Keratinocyte (primary cell): ENCODE results near the gene TMEM132C.

Experiments
- CTCF ChIP-seq, 3 experiments: IDR thresholded peaks in 1 of 3; conservative IDR thresholded peaks in 1 of 3; optimal IDR thresholded peaks in 1 of 3; 2 replicates in 2 of 3; 3 replicates in 1 of 3; pipeline versions ENCODE3 to v1.5.1; 2011; ENCODE audit warnings: low read length in 3 of 3, mild to moderate bottlenecking in 3 of 3, moderate library complexity in 2 of 3, control low read depth in 1 of 3, inconsistent platforms in 1 of 3; ENCODE audit not compliant: insufficient read depth in 2 of 3; ENCODE audit errors: extremely low read depth in 1 of 3
- EZH2 ChIP-seq: IDR thresholded peaks from one replicate; pipeline ENCODE4 v1.6.1; 2012; ENCODE audit warnings: inconsistent platforms, mild to moderate bottlenecking, low read length, moderate library complexity

DNA sequence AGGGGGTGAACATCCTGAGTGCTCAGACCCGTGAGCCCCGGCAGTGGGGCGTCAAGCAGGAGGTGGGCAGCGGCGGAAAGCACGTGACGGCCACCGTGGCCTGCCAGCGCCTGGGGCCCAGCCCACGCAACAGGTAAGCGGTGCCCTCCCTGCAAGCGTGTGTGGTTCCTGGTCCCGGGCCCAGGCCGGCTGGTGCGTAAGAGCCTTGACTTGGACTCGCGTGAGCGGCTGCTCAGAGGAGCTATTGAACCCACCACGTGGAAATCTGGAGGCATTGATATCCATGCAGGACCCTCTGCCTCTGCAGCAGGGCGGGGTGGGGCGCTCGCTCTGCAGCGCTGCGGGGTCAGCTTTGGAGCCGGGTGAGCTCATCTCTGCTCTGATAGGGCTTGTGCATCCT is 277.0 kb downstream of the TMEM132C start:
- TF ChIP-seq EZH2 (no peak), CTCF (optimal IDR thresholded peaks at IDR 0.05 in 1 of 3, IDR thresholded peaks at IDR 0.05 in 1 of 3, conservative IDR thresholded peaks at IDR 0.05 in 1 of 3; ENCODE audit: extremely low read depth in 1 of 3, insufficient read depth in 2 of 3, low read length in 3 of 3) (no peak)
